Fibroblast of lung (primary cell): ENCODE results near the gene FTO. TPM values are rescaled to one million over a fixed set of nuclear protein-coding genes. Genes with fewer than 3 reads are reported as not detected.
A peak's percentile ranks its signal among the peaks of the same experiment; 100 is the strongest.

Experiments
- DNase-seq, 2 donors: peaks; one replicate each; pipeline versions ENCODE4 v3.0.0 to v3.0.0-alpha.2; 2010; ENCODE audit warnings: low read depth in 2 of 2
- H2AFZ ChIP-seq: 2 replicates; pipeline ENCODE4 v1.5.1; 2012; ENCODE audit warnings: low read length, control low read depth, inconsistent platforms
- H3K27ac ChIP-seq: 2 replicates; pipeline ENCODE4 v1.5.1; 2011; ENCODE audit warnings: low read length, control low read depth; ENCODE audit not compliant: insufficient read depth
- H3K27me3 ChIP-seq: 2 replicates; pipeline ENCODE4 v1.5.1; 2011; ENCODE audit warnings: mild to moderate bottlenecking, low read length; ENCODE audit not compliant: control insufficient read depth, insufficient read depth
- H3K36me3 ChIP-seq: 2 replicates; pipeline ENCODE4 v1.5.1; 2011; ENCODE audit warnings: low read length; ENCODE audit not compliant: control insufficient read depth, insufficient read depth
- H3K4me1 ChIP-seq: 2 replicates; pipeline ENCODE4 v1.5.1; 2011; ENCODE audit warnings: low read length; ENCODE audit not compliant: control insufficient read depth, insufficient read depth; ENCODE audit errors: extremely low read depth
- H3K4me2 ChIP-seq: 2 replicates; pipeline ENCODE4 v1.5.1; 2011; ENCODE audit warnings: low read length, control low read depth; ENCODE audit not compliant: insufficient read depth; ENCODE audit errors: extremely low read depth
- H3K4me3 ChIP-seq, 4 experiments: fragments of 200-600 bp in 1 of 4; sonication (generic) in 1 of 4; replicated peaks in 1 of 4; 2 replicates each; pipeline ENCODE4 v1.5.1; 2011 to 2016; ENCODE audit warnings: low read length in 4 of 4, low read depth in 3 of 4, mild to moderate bottlenecking in 3 of 4, control low read depth in 2 of 4, inconsistent platforms in 1 of 4, mixed read lengths in 1 of 4; ENCODE audit not compliant: insufficient read depth in 1 of 4; ENCODE audit errors: control extremely low read depth in 1 of 4
- H3K79me2 ChIP-seq: 2 replicates; pipeline ENCODE4 v1.5.1; 2012; ENCODE audit warnings: mild to moderate bottlenecking, low read length, inconsistent platforms; ENCODE audit not compliant: control insufficient read depth, insufficient read depth
- H3K9ac ChIP-seq: 2 replicates; pipeline ENCODE4 v1.5.1; 2011; ENCODE audit warnings: mild to moderate bottlenecking, low read length, control low read depth; ENCODE audit not compliant: insufficient read depth
- H3K9me3 ChIP-seq: 2 replicates; pipeline ENCODE4 v1.5.1; 2012; ENCODE audit warnings: low read depth, low read length; ENCODE audit not compliant: control insufficient read depth, insufficient read depth
- H4K20me1 ChIP-seq: 2 replicates; pipeline ENCODE4 v1.5.1; 2011; ENCODE audit warnings: low read length; ENCODE audit not compliant: control insufficient read depth, insufficient read depth; ENCODE audit errors: extremely low read depth
- EZH2 ChIP-seq: IDR thresholded peaks from 2 replicates; pipeline ENCODE4 v1.5.1; 2012; ENCODE audit warnings: low read length, control low read depth, mild to moderate bottlenecking; ENCODE audit errors: missing control alignments
- polyA plus RNA-seq, 2 donors: library from polyadenylated mRNA; depleted of rRNA in 1 of 2; stranded (reverse) in 1 of 2; unstranded in 1 of 2; fragments of >200 nt; gene quantifications; 2 replicates each; pipeline ENCODE4 v1.2.1, GENCODE V29; 2011 to 2012; ENCODE audit warnings: missing spikeins in 1 of 2
- total RNA-seq: library from RNA; depleted of rRNA; stranded (reverse); fragments of >200 nt; gene quantifications from 2 replicates; pipeline ENCODE4 v1.2.1, GENCODE V29; 2014
- TF ChIP-seq, protein P1 (sequence below), 2 donors: IDR thresholded peaks in 1 of 2; conservative IDR thresholded peaks in 1 of 2; 1 replicate in 1 of 2; 2 replicates in 1 of 2; pipeline ENCODE4 v1.5.1; 2011 to 2012; ENCODE audit warnings: low read length in 2 of 2, control low read depth in 1 of 2, inconsistent platforms in 1 of 2, low read depth in 1 of 2, mild to moderate bottlenecking in 1 of 2

The FTO gene
- total and polyA plus RNA-seq, 2 donors (not counting 1 experiment from before 2014, with no cell fraction given), result 61.1 to 97.6 TPM

GRCh38 chr16:53864819-53865493 lies 161.0 kb downstream of the FTO start:
- H3K4me3 ChIP-seq, result no peak overlapping the region
- no peaks in the 10 kb centered on the region for H3K36me3 ChIP-seq
- H3K27ac ChIP-seq, result no peak overlapping the region
- no peak overlapping the region for H2AFZ ChIP-seq
- H3K9me3 ChIP-seq, result no peaks in the 10 kb centered on the region
- DNase-seq, result peak in 1 of 2 donors; percentile 77
- no peak for TF ChIP-seq EZH2
- TF ChIP-seq, protein P1, sequence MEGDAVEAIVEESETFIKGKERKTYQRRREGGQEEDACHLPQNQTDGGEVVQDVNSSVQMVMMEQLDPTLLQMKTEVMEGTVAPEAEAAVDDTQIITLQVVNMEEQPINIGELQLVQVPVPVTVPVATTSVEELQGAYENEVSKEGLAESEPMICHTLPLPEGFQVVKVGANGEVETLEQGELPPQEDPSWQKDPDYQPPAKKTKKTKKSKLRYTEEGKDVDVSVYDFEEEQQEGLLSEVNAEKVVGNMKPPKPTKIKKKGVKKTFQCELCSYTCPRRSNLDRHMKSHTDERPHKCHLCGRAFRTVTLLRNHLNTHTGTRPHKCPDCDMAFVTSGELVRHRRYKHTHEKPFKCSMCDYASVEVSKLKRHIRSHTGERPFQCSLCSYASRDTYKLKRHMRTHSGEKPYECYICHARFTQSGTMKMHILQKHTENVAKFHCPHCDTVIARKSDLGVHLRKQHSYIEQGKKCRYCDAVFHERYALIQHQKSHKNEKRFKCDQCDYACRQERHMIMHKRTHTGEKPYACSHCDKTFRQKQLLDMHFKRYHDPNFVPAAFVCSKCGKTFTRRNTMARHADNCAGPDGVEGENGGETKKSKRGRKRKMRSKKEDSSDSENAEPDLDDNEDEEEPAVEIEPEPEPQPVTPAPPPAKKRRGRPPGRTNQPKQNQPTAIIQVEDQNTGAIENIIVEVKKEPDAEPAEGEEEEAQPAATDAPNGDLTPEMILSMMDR (conservative IDR thresholded peaks at IDR 0.05 in 1 of 2, IDR thresholded peaks at IDR 0.05 in 1 of 2; ENCODE audit: low read depth in 1 of 2, low read length in 2 of 2), result no peak
- H3K79me2 ChIP-seq, result no peaks in the 10 kb centered on the region
- no peaks in the 10 kb centered on the region for H4K20me1 ChIP-seq
- no peaks in the 10 kb centered on the region for H3K4me1 ChIP-seq
- no peaks in the 10 kb centered on the region for H3K27me3 ChIP-seq
- no peak overlapping the region for H3K9ac ChIP-seq
- H3K4me2 ChIP-seq, result no peak overlapping the region

DNA sequence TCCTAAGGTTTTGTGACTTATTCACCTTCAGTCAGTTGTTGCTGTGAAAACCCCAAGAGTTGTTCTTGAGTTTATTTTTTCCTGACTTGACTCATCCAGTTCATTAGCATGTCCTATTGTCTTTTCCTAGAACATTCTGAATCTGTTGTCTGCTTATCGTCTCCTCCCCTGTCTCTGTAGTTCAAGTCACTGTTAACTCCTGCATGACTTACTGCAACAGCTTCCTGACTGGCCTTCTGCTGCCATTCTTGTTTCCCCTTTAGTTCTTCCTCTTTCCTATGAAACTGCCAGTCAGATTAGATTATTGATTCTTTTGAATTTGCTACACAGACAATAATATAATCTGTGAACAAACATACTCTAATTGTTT lies 161.5 kb downstream of the FTO start:
- Histone ChIP-seq H3K36me3 (no peaks in the 10 kb centered on the region), H3K4me1 (no peaks in the 10 kb centered on the region), H4K20me1 (no peaks in the 10 kb centered on the region), H3K4me3 (no peak overlapping the region), H3K9ac (no peak overlapping the region), H3K4me2 (no peak overlapping the region), H3K9me3 (no peaks in the 10 kb centered on the region), H3K27me3 (no peaks in the 10 kb centered on the region), H3K27ac (no peak overlapping the region), H2AFZ (no peak overlapping the region), H3K79me2 (no peaks in the 10 kb centered on the region)
- peak in 1 of 2 donors; percentile 72 for DNase-seq
- no peak for TF ChIP-seq EZH2
- TF ChIP-seq, protein P1 (conservative IDR thresholded peaks at IDR 0.05 in 1 of 2, IDR thresholded peaks at IDR 0.05 in 1 of 2; ENCODE audit: low read depth in 1 of 2, low read length in 2 of 2), result no peak

- Histone ChIP-seq H3K79me2 (no peaks in the 10 kb centered on the region), H2AFZ (no peak overlapping the region), H3K9me3 (no peaks in the 10 kb centered on the region), H3K9ac (no peak overlapping the region), H3K27ac (no peak overlapping the region), H3K36me3 (no peaks in the 10 kb centered on the region), H3K4me2 (no peak overlapping the region), H3K27me3 (no peaks in the 10 kb centered on the region), H3K4me1 (no peaks in the 10 kb centered on the region), H4K20me1 (no peaks in the 10 kb centered on the region), H3K4me3 (no peak overlapping the region)
- no peak for DNase-seq
- no peak for TF ChIP-seq EZH2
- TF ChIP-seq, protein P1 (conservative IDR thresholded peaks at IDR 0.05 in 1 of 2, IDR thresholded peaks at IDR 0.05 in 1 of 2; ENCODE audit: low read depth in 1 of 2, low read length in 2 of 2), result no peak
Observed at GRCh38 chr16:53866520-53866919, 162.6 kb downstream of the FTO start.
